Measurements from ENCODE around the gene PROP1.
"Not testable (repeated sequence)": the region's sequence is repeated elsewhere in the genome, so short reads cannot be mapped to it uniquely, and the experiment has no call there.

The PROP1 gene

DNA sequence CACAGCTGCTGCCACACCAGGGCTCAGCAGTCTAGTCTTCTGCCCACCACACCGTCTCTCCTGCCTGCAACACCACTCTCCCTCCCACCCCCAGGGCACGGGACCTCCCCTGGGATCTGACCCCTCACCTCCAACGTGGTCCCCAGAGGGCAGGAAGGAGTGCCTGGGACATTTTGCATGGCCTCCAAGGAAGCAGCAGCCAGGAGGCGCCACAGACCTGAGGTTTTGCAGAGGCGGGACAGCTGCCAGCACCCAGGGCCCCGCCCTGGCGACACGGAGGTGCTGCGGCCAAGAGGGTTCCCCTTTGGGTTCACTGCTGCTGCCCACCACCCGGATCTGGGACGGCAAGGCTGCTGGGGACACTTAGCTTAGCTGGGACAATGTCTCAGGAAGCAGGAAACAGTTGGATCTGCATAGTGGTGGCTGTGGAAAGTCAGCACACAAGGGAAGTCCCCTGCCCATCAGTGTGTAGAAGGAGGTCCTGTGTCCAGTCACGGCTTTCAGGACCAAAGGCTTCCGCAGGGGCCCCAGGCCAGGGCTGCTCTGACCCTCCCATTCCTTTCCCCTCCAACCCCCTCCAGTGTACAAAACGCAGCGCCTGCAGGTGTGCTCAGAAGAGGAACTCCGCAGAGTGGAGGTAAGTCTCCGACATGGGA, 13.8 kb downstream of the PROP1 start:
- peak in 1 of 2 donors; percentile 7 for DNase-seq

GRCh38 chr5:177981296-177982071, 14.6 kb downstream of the PROP1 start:
- DNase-seq = no peak

GRCh38 chr5:177980743-177981151, 15.3 kb downstream of the PROP1 start:
- no peak for DNase-seq

DNA sequence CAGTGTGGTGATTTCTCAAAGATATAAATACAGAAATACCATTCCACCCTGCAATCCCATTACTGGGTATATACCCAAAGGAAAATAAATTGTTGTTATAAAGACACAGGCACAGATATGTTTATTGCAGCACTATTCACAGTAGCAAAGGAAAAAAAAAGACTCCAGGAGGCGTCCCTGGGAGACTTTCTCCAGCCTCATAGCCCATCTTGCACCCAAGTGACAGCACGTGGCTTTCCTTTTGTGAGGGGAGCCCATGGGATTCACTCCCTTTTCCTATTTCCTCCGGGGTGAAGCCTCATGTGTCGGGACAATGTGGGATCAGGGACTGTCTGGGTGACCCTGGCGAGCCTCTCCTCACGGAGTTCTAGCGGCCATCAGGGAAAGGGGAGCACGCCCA, 18.4 kb downstream of the PROP1 start:
- not testable (repeated sequence) for DNase-seq

DNA sequence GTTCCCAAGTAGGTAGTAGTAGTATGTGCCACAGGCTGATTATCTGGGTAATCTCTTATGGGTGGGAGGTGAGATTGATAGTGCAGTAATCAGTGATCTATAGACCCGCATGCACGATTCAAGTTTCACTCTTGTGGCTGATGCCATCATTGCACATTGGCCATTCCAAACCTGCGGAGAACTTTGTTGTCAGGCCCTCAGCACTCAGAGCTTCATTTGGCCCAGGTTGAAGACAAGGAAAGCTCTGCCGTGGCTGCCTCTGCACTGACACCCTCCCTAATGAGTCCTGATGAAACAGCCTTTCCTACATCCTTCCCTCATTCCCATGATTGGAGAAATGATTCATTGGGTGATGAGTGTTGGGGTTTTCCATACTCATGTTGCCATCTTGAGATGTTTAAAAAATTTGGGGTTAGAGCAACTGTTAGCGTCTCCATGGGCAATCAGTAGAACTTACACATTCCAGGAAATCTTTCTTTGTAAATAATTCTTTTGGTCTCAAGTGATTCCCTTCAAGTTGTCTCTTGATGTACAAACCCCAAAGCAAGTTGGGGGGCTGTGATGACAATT, 22.9 kb downstream of the PROP1 start:
- DNase-seq = no peak

- DNase-seq = no peak
Observed at GRCh38 chr5:177972613-177973012, 23.4 kb downstream of the PROP1 start.

- DNase-seq = not testable (repeated sequence)
Observed at GRCh38 chr5:177972014-177972413, 24.0 kb downstream of the PROP1 start.

- no peak for DNase-seq
Observed at GRCh38 chr5:177968661-177969211, 27.3 kb downstream of the PROP1 start.

DNA sequence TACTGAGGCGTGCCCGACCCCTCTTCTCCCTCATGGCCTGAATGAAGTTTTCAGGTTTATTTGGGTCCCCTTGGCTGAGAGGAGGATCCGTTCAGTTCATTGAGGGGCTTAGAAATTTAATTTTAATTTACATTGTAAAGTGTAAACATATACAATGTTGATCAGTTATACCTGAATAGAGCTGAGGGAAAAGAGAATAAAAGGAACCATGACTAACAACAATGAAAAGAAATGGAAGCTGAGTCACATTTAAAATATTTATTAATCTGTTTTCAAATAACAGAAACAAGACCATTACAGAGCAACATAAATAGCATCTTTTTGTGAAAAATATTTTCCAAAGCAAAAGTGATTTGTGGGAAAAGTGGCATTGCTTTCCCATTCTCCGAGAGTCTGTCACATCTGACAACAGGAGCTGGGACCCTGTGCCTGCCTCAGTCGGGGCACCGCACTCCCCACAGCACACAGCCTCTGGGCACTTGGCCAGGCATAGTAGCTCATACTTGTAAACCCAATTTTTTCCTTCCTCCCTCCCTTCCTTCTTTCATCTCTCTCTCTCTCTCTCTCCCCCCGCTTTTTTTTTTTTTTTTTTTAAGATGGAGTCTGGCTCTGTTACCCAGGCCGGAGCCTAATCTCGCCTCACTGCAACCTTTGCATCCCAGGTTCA, 28.7 kb downstream of the PROP1 start:
- DNase-seq = no peak

- DNase-seq = no peak
Observed at GRCh38 chr5:177966839-177967166, 29.2 kb downstream of the PROP1 start.

DNA sequence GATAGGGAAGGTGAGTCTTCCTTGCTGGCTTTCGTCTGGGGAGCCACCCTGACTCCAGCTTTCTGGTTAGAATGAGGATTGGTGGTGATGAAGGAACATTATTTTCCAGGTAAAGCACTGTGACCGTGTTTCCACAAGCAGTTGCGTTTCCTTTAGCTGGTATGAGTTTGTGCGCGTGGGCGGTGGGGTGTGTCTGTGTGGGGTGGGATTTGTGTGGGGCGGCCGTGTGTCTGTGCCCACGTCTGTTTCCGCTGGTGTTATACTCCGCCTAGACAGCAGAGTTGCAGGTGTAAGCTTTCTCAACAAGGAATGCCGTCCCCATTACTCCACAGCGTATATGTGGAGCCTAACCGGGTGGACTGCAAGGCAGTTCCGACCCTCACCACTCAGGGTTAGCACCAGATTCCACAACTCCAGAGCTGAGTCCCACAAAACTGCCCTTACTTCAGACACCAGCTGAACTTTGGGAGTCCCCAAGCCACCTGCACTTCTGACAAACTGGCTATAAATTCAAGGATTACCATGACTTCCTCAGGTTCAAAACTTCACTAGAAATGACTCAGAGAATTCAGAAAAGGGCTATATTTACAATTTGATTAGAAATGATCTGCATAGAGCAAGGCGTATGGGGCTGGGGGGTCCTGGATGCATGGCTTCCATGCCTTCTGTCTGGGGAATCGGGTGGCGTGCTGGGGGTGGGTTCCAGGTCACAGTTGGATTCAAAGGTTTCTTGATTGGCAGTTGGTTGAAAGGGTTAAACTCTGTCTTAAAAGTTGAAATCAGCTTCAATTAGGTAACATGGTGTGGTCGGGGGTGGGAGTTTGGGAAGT, 29.8 kb downstream of the PROP1 start:
- DNase-seq = no peak

DNA sequence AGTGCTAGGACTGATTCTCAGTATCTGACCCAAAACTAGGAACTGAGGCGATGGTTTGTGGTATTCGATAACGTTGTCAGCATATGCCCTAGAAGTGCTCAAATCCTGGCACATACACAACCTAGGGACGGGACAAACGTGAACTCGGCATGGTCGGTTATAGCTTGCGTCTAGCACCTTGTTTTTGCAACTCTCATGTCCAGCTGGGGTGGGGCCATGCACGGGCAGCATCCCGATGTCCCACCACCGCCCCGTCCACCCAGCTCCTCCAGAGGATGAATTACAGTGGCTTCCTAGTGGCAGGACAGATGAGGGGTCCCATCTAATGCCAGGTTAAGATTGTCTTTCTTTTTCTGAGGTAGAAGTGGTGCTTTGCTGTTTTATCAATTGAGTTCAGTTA, 31.6 kb downstream of the PROP1 start:
- no peak for DNase-seq

DNA sequence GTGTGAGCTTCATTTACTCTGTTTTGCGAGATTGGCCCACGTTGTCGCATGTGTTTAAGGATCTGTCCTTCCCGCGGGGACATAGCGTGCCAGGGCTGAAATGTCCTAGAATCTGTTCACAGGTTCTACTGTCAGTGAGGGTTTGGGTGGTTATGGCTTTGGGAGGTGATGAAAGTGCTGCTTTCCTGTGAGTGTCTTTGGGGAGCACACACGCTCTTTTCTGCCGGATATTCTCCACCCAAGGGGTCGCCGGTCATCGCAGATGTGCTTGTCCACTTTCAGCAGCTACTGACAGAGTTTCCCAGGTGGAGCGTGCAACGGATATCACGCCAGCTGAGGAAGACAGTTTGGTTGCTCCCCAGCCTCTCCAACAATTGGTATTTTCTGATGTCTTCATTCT, 32.1 kb downstream of the PROP1 start:
- no peak for DNase-seq

DNA sequence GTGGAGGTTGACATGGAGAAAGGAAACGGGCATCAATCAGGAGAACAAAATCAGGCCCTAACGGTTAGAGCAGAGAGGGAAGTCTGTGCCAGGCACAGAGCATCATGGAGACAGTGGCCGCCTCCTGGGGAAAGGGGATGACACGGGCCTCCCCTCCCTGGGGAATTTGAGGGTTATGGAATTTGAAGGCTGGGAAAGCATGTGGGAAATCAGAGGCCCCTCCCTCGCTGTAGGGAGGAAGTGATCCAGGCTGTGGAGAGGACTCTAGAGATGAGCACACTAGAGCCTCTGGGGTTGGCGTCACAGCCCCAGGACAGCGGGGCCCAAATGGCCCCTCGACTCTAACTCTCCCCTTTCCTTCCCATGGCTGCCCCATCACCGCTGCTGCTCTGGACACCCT, 36.7 kb downstream of the PROP1 start:
- no peak for DNase-seq

DNA sequence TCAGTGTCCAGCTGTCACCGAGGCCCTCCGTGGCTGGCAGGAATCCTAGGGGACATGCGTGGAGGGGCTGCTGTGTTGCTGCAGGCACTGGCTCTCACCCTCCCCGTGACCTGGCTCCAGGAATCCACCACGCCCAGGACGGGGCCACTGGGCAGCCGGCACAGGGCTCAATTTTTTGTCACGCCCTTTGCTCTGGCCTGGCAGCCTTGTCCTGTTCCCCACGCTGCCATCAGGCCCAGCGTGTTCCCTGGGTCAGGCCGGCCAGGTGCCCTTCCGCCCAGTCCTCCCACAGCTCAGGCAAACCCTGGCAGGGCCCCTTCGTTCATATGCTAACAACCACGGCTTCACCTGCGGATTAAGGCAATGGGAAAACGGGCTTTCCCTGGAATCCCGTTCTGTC, 37.3 kb downstream of the PROP1 start:
- DNase-seq = no peak

- no peak for DNase-seq
Observed at GRCh38 chr5:177957241-177957640, 38.8 kb downstream of the PROP1 start.

- not testable (repeated sequence) for DNase-seq
Observed at GRCh38 chr5:177953101-177953500, 42.9 kb downstream of the PROP1 start.

DNA sequence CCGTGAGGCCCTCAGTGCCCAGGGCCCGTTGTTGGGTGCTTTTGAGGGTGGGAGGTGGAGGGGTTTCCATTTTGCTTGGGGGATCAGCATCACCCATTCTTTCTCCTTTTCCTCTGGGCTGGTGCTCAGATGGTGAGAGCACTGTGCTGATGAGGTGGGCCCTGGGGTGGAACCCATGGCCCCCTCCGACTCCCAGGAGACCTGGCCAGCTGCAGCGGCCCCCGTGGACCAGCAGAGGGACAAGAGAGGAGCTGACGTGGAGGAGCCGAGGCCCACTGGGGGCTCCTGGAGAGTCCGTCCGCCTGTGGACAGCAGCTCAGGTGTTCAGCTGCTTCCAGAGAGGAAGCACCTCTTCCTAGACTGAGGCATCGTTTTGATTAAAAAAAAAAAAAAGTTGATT, 46.4 kb downstream of the PROP1 start:
- not testable (repeated sequence) for DNase-seq

DNA sequence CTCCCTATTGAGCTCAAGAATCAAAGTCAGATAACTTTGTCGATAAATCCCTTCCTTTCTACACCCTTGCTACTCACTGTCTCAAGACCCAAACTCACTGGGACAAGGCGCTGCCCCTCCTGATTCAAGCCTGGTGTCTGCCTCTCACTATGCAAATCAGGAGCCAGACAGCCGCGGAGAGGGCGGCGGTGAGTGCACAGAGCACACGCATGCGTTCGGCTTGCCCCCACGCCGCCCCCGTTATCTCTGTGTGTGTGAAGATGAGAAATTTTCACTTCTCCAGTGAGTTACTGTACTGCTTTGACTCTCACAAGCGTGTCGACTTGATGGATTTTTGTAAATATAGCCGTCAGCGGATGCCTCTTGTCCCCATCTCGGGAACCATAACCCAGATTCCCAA, 47.0 kb downstream of the PROP1 start:
- not testable (repeated sequence) for DNase-seq

- not testable (repeated sequence) for DNase-seq
Observed at GRCh38 chr5:177947912-177948311, 48.1 kb downstream of the PROP1 start.

GRCh38 chr5:177945601-177946283, 50.3 kb downstream of the PROP1 start:
- DNase-seq = peak; percentile 20 to 35

- DNase-seq = not testable (repeated sequence)
Observed at GRCh38 chr5:177945145-177945544, 50.9 kb downstream of the PROP1 start.
